Smooth muscle cell (in vitro differentiated cells): ENCODE measurements around the gene PIGU. TPM values are rescaled to one million over a fixed set of nuclear protein-coding genes. Genes with fewer than 3 reads are reported as not detected.
"Not testable (repeated sequence)": the region's sequence is repeated elsewhere in the genome, so short reads cannot be mapped to it uniquely, and the experiment has no call there.

Experiments used
- DNase-seq: peaks from one replicate; lab custom pipeline; 2025; ENCODE audit not compliant: unreplicated experiment; lab: John Stamatoyannopoulos, UW
- H2AFZ ChIP-seq: fragments of 200-600 bp; sonication (generic); 2 replicates; pipeline ENCODE4 v1.6.0; 2016; ENCODE audit warnings: antibody characterized with exemption, low read depth, mild to moderate bottlenecking
- H3F3A ChIP-seq: fragments of 200-600 bp; sonication (generic); 2 replicates; pipeline ENCODE4 v1.6.0; 2017; ENCODE audit warnings: antibody characterized with exemption, low read depth
- H3K27ac ChIP-seq: fragments of 200-600 bp; sonication (generic); 2 replicates; pipeline ENCODE4 v1.5.1; 2016; ENCODE audit warnings: low read depth, mild to moderate bottlenecking
- H3K27me3 ChIP-seq: fragments of 200-600 bp; sonication (generic); 2 replicates; pipeline ENCODE4 v1.6.1; 2016; ENCODE audit warnings: low read depth, mild to moderate bottlenecking
- H3K36me3 ChIP-seq: fragments of 200-600 bp; sonication (generic); 2 replicates; pipeline ENCODE4 v1.5.1; 2016; ENCODE audit warnings: low read depth
- H3K4me1 ChIP-seq: fragments of 200-600 bp; sonication (generic); 2 replicates; pipeline ENCODE4 v1.5.1; 2016; ENCODE audit warnings: low read depth
- H3K4me2 ChIP-seq: fragments of 200-600 bp; sonication (generic); 2 replicates; pipeline ENCODE4 v1.6.0; 2016; ENCODE audit warnings: mild to moderate bottlenecking
- H3K4me3 ChIP-seq: fragments of 200-600 bp; sonication (generic); 2 replicates; pipeline ENCODE4 v1.5.1; 2016; ENCODE audit warnings: mild to moderate bottlenecking
- H3K79me2 ChIP-seq: fragments of 200-600 bp; sonication (generic); 2 replicates; pipeline ENCODE4 v1.6.0; 2016; ENCODE audit warnings: low read depth, mild to moderate bottlenecking
- H3K9ac ChIP-seq: fragments of 200-600 bp; sonication (generic); 2 replicates; pipeline ENCODE4 v1.6.0; 2016; ENCODE audit warnings: low read depth
- H3K9me3 ChIP-seq: fragments of 200-600 bp; sonication (generic); replicated peaks from 2 replicates; pipeline ENCODE4 v1.5.1; 2016; ENCODE audit warnings: low read depth
- H4K20me1 ChIP-seq: fragments of 200-600 bp; sonication (generic); 2 replicates; pipeline ENCODE4 v1.6.0; 2016; ENCODE audit warnings: low read depth
- CTCF ChIP-seq: fragments of 200-600 bp; sonication (generic); IDR thresholded peaks from 2 replicates; pipeline ENCODE4 v1.5.1; 2017; ENCODE audit warnings: borderline replicate concordance, mild to moderate bottlenecking, antibody characterized with exemption; ENCODE audit not compliant: insufficient read depth, poor library complexity, severe bottlenecking
- WGBS: methylation state at CpG from one replicate; pipeline ENCODE4 v1.1.7; 2016; ENCODE audit warnings: low lambda C conversion rate; 5-methylcytosine and 5-hydroxymethylcytosine counted together
- polyA plus RNA-seq: library from polyadenylated mRNA; unstranded; fragments of >200 nt; fragmentation: Nextera tagmentation; extraction: Ambion mirVana; gene quantifications from 2 replicates; pipeline ENCODE4 v1.2.1, GENCODE V29; 2016
- total RNA-seq: library from RNA; depleted of rRNA; stranded (reverse); fragments of >200 nt; gene quantifications from 2 replicates; pipeline ENCODE4 v1.2.3, GENCODE V29; 2014

PIGU gene
- total and polyA plus RNA-seq, 2 experiments from 2014 or later, result 46.5 to 50.2 TPM

DNA sequence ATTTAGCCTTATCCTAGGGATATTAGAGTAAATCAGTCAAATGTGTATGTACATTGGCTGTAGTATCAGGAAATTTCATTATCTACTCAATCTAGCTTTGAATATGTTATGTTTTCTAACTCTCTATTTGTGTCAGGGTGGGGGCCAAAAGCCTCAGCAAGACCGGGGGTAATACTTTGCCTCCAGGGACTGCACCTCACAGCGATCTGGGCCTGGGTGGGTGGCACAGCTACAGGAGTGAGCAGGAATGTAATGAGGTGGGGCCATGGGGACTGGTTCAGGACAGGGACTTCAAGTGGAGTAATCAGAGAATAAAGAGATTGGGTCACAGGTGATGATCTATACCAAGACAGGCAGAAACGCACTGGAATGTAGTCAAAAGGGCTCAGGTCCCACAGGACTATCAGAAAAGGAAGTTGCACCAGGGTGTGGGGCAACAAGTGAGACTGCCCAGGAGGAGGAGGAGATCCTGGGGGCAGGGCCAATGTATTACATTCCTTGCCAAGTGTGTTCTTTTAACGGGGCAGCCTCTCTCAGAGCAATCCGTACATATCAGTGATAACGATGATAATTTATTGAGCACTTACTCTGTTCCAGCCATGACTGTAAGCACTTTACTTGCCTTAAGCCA, 54.0 kb downstream of the PIGU start:
- Histone ChIP-seq H3K9ac (no peak overlapping the region), H3K36me3 (no peaks in the 10 kb centered on the region), H3K9me3 (no peaks in the 10 kb centered on the region), H4K20me1 (no peaks in the 10 kb centered on the region), H3K27me3 (no peaks in the 10 kb centered on the region), H3K27ac (no peak overlapping the region), H3K4me2 (no peak overlapping the region), H2AFZ (no peak overlapping the region), H3F3A (no peaks in the 10 kb centered on the region), H3K79me2 (no peaks in the 10 kb centered on the region), H3K4me3 (no peak overlapping the region), H3K4me1 (no peaks in the 10 kb centered on the region)
- TF ChIP-seq CTCF, result no peak
- WGBS, result 89% methylated on average over 6 of the region's 6 CpGs
- no peak for DNase-seq

GRCh38 chr20:34621383-34622367, 55.2 kb downstream of the PIGU start:
- H3K4me2 ChIP-seq, result no peak overlapping the region
- 90% methylated on average over 13 of the region's 13 CpGs for WGBS

DNA sequence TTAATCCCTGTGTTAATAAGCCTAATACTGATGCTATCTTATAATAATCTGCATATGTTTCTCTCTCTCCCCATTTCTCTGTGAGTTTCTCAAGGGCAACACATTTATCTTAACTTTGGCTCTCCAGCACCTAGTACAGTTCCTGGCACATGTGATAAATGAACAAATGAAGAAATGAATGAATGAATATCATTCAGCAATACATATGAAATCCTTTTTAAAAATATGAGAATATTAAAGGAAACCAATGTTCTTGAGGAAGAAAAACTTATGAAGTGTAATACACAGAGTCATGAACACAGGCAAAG, 55.9 kb downstream of the PIGU start:
- no peak overlapping the region for H3K27ac ChIP-seq
- TF ChIP-seq CTCF, result no peak
- DNase-seq, result no peak
- H3K9ac ChIP-seq, result no peak overlapping the region
- no peaks in the 10 kb centered on the region for H3K79me2 ChIP-seq
- no peak overlapping the region for H2AFZ ChIP-seq
- H3K4me2 ChIP-seq, result no peak overlapping the region
- no peaks in the 10 kb centered on the region for H3F3A ChIP-seq
- H3K4me3 ChIP-seq, result no peak overlapping the region
- no peaks in the 10 kb centered on the region for H3K36me3 ChIP-seq
- no peaks in the 10 kb centered on the region for H4K20me1 ChIP-seq
- no peaks in the 10 kb centered on the region for H3K4me1 ChIP-seq
- H3K9me3 ChIP-seq, result no peaks in the 10 kb centered on the region
- H3K27me3 ChIP-seq, result no peaks in the 10 kb centered on the region

More at GRCh38 chr20:34621383-34622367, 55.2 kb downstream of the PIGU start:
- no peaks in the 10 kb centered on the region for H3K79me2 ChIP-seq
- H3K27ac ChIP-seq, result no peak overlapping the region
- H4K20me1 ChIP-seq, result no peaks in the 10 kb centered on the region
- H3F3A ChIP-seq, result no peaks in the 10 kb centered on the region
- no peaks in the 10 kb centered on the region for H3K36me3 ChIP-seq
- no peaks in the 10 kb centered on the region for H3K4me1 ChIP-seq
- H3K4me3 ChIP-seq, result no peak overlapping the region
- H2AFZ ChIP-seq, result no peak overlapping the region
- no peaks in the 10 kb centered on the region for H3K9me3 ChIP-seq
- TF ChIP-seq CTCF, result no peak
- no peak overlapping the region for H3K9ac ChIP-seq
- no peak for DNase-seq
- no peaks in the 10 kb centered on the region for H3K27me3 ChIP-seq

GRCh38 chr20:34618676-34619075, 58.2 kb downstream of the PIGU start:
- 97% methylated on average over 2 of the region's 2 CpGs for WGBS

DNA sequence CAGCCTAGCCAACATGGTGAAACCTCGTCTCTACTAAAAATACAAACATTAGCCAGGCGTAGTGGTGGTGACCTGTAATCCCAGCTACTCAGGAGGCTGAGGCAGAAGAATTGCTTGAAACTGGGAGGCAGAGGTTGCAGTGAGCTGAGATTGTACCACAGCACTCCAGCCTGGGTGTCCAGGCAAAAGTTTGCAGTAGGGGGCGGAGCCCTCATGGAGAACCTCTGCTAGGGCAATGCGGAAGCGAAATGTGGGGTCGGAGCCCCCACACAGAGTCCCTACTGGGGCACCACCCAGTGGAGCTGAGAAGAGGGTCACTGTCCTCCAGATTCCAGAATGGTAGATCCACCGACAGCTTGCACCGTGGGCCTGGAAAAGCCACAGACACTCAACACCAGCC, 60.0 kb downstream of the PIGU start:
- not testable (repeated sequence) for H3K27ac ChIP-seq, H2AFZ ChIP-seq, H3F3A ChIP-seq, DNase-seq, H3K9ac ChIP-seq, H3K27me3 ChIP-seq, H3K79me2 ChIP-seq, H3K4me2 ChIP-seq, H3K9me3 ChIP-seq, H3K4me3 ChIP-seq, H4K20me1 ChIP-seq, H3K4me1 ChIP-seq, H3K36me3 ChIP-seq
- WGBS, result 99% methylated on average over 8 of the region's 8 CpGs

More at GRCh38 chr20:34618676-34619075, 58.2 kb downstream of the PIGU start:
- Histone ChIP-seq H3K36me3 (no peaks in the 10 kb centered on the region), H4K20me1 (no peaks in the 10 kb centered on the region), H3K9me3 (no peaks in the 10 kb centered on the region), H3K4me2 (no peak overlapping the region), H2AFZ (no peak overlapping the region), H3K9ac (no peak overlapping the region), H3K79me2 (no peaks in the 10 kb centered on the region), H3K27ac (no peak overlapping the region), H3K4me1 (no peaks in the 10 kb centered on the region), H3F3A (no peaks in the 10 kb centered on the region), H3K27me3 (no peaks in the 10 kb centered on the region), H3K4me3 (no peak overlapping the region)
- TF ChIP-seq CTCF, result no peak
- DNase-seq, result no peak
